HFF-Myc (cell line): Measurements from ENCODE around the gene NUDCD3.

Source experiments
- DNase-seq: peaks from one replicate; pipeline ENCODE4 v3.0.0-alpha.2; 2011; ENCODE audit warnings: low read depth; ENCODE audit errors: extremely low read depth
- H3K4me3 ChIP-seq: replicated peaks from 2 replicates; pipeline ENCODE4 v1.5.1; 2011; ENCODE audit warnings: low read depth, mild to moderate bottlenecking, control low read depth, low read length
- CTCF ChIP-seq: IDR thresholded peaks from 2 replicates; pipeline ENCODE4 v1.5.1; 2012; ENCODE audit warnings: mild to moderate bottlenecking, low read depth, low read length, control low read depth; ENCODE audit errors: missing control alignments

Gene NUDCD3

GRCh38 chr7:44477938-44478337, 12.5 kb downstream of the NUDCD3 start:
- H3K4me3 ChIP-seq = no peak overlapping the region
- TF ChIP-seq CTCF = no peak
- DNase-seq = no peak

- DNase-seq = peak; percentile 49
- no peak overlapping the region for H3K4me3 ChIP-seq
Observed at GRCh38 chr7:44477063-44477830, 13.2 kb downstream of the NUDCD3 start.

GRCh38 chr7:44476313-44476712, 14.1 kb downstream of the NUDCD3 start:
- no peak for TF ChIP-seq CTCF
- H3K4me3 ChIP-seq = no peak overlapping the region
- no peak for DNase-seq

More at GRCh38 chr7:44477063-44477830, 13.2 kb downstream of the NUDCD3 start:
- peak; percentile 89 for TF ChIP-seq CTCF

- H3K4me3 ChIP-seq = no peak overlapping the region
- TF ChIP-seq CTCF = no peak
- no peak for DNase-seq
Observed at GRCh38 chr7:44473295-44473694, 17.2 kb downstream of the NUDCD3 start.

- no peak for TF ChIP-seq CTCF
- H3K4me3 ChIP-seq = no peak overlapping the region
- DNase-seq = no peak
Observed at GRCh38 chr7:44472843-44473242, 17.6 kb downstream of the NUDCD3 start.

- no peak for DNase-seq
- H3K4me3 ChIP-seq = no peak overlapping the region
- TF ChIP-seq CTCF = no peak
Observed at GRCh38 chr7:44471850-44472249, 18.6 kb downstream of the NUDCD3 start.

- DNase-seq = no peak
- TF ChIP-seq CTCF = no peak
- H3K4me3 ChIP-seq = no peak overlapping the region
Observed at GRCh38 chr7:44471436-44471835, 19.0 kb downstream of the NUDCD3 start.
